Stimulated activated naive CD8-positive, alpha-beta T cell treated with anti-CD3 and anti-CD28 coated beads, Interleukin-15, Interleukin-2, amounts not matched to agents 100 ng/mL and 50 ng/mL, for 24 hours (primary cell): ENCODE measurements around the gene IGLON5.

Experiments used
- H3K27ac Mint-ChIP-seq: one replicate; pipeline ENCODE4 v1.8.0; 2021; ENCODE audit warnings: mild to moderate bottlenecking, mixed read lengths
- H3K27me3 Mint-ChIP-seq: one replicate; pipeline ENCODE4 v1.8.0; 2021; ENCODE audit warnings: mixed read lengths
- H3K36me3 Mint-ChIP-seq: one replicate; pipeline ENCODE4 v1.8.0; 2021; ENCODE audit warnings: low read depth, mixed read lengths
- H3K4me1 Mint-ChIP-seq: one replicate; pipeline ENCODE4 v1.8.0; 2021; ENCODE audit warnings: low read depth, mixed read lengths
- H3K4me3 Mint-ChIP-seq: one replicate; pipeline ENCODE4 v1.8.0; 2021; ENCODE audit warnings: mild to moderate bottlenecking, mixed read lengths
- H3K9me3 Mint-ChIP-seq: one replicate; pipeline ENCODE4 v1.8.0; 2021; ENCODE audit warnings: mixed read lengths

Gene IGLON5

DNA sequence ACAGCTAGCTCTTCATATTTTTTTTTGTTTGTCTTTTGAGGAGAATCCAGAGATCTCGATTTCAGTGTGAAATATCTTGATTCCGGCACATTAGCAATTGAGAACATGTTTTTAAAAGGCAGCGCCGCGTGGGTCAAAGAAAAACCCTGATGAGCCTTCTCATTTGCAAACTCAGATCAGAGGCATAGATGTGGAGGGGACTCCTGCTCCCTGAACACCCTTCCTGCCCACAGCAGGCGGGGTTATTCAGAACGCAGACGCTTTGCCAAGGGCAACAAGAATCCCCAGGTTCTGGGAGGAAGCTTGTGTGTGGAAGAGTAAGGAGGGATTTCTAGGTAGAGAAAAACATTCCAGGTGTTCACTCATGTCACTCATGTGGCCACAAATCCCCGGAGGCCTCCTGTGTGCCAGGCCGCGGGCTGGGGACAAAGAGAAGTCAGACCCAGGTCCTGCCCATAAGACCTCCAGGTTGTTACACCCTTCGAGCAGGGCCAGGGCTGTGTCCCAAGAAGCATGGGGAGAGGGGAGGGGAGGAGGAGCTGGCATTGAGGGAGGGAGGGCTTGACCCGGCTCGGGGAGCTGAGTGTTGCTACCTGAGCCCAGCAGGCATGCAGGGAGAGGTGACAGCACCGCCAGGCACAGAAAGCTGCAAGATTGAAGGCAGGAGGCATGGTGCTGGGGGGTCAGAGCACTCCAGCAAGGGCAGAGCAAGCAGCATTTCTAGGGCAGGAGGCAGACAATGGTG, 15.9 kb upstream of the IGLON5 start:
- H3K9me3 Mint-ChIP-seq, result no peaks in the 10 kb centered on the region
- no peaks in the 10 kb centered on the region for H3K4me1 Mint-ChIP-seq
- H3K4me3 Mint-ChIP-seq, result no peak overlapping the region
- H3K27me3 Mint-ChIP-seq, result peaks cover 9% of the 10 kb centered on the region
- H3K36me3 Mint-ChIP-seq, result no peaks in the 10 kb centered on the region
- no peak overlapping the region for H3K27ac Mint-ChIP-seq

- Mint-ChIP-seq H3K4me3 (no peak overlapping the region), H3K27ac (no peak overlapping the region), H3K27me3 (peaks cover 11% of the 10 kb centered on the region), H3K9me3 (peaks cover 1% of the 10 kb centered on the region), H3K4me1 (no peaks in the 10 kb centered on the region), H3K36me3 (no peaks in the 10 kb centered on the region)
Observed at GRCh38 chr19:51296336-51297093, 14.9 kb upstream of the IGLON5 start.

DNA sequence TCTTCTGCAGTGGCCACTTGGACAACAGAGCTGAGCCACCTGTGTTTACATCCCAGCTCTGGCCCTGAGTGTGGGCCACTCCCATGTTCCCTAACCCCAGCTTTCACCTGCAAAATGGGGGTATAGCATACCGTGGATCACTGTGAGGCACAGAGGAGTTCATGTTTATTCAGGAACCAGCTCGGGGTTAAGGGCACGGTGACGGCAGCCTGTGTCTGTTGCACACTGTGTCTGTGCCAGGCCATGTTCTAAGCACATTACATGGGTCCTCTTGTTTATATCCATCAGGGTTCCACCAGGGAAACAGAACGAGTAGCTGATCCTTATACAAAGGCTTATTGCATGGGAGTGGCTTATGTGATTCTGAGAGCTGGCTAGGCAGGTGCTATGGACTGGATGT, 14.0 kb upstream of the IGLON5 start:
- peaks cover 16% of the 10 kb centered on the region for H3K27me3 Mint-ChIP-seq
- H3K27ac Mint-ChIP-seq, result no peak overlapping the region
- H3K4me3 Mint-ChIP-seq, result no peak overlapping the region
- no peaks in the 10 kb centered on the region for H3K36me3 Mint-ChIP-seq
- peaks cover 6% of the 10 kb centered on the region for H3K9me3 Mint-ChIP-seq
- H3K4me1 Mint-ChIP-seq, result no peaks in the 10 kb centered on the region

GRCh38 chr19:51301266-51301665, 10.2 kb upstream of the IGLON5 start:
- no peaks in the 10 kb centered on the region for H3K4me1 Mint-ChIP-seq
- no peak overlapping the region for H3K4me3 Mint-ChIP-seq
- H3K9me3 Mint-ChIP-seq, result peaks cover 22% of the 10 kb centered on the region
- H3K36me3 Mint-ChIP-seq, result no peaks in the 10 kb centered on the region
- H3K27me3 Mint-ChIP-seq, result peaks cover 25% of the 10 kb centered on the region
- H3K27ac Mint-ChIP-seq, result no peak overlapping the region

DNA sequence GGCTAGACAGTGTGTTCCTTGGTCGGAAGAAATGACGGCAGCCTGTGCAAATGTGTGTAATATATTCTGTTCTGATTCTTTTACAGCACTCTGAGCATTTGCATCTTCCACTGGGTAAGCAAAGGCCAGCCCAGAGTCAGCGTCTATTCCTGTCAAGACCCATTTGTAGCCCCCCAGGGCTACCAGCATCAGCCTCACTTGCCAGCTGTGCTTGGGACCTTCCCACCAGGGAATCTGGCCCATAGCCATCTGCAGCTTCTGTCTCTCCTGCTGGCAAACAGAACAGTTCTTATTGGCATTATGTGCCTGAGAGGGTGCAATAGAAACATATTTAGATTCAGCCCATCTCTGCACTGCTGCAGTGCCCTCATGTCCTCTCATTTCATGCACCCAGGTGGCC, 6.0 kb upstream of the IGLON5 start:
- Mint-ChIP-seq H3K4me3 (no peak overlapping the region), H3K9me3 (peaks cover 32% of the 10 kb centered on the region), H3K4me1 (no peaks in the 10 kb centered on the region), H3K27me3 (peaks cover 59% of the 10 kb centered on the region), H3K36me3 (no peaks in the 10 kb centered on the region), H3K27ac (no peak overlapping the region)

GRCh38 chr19:51316688-51317087, 5.2 kb downstream of the IGLON5 start:
- Mint-ChIP-seq H3K4me1 (peaks cover 4% of the 10 kb centered on the region), H3K9me3 (peaks cover 4% of the 10 kb centered on the region), H3K27ac (no peak overlapping the region), H3K27me3 (peaks cover 31% of the 10 kb centered on the region), H3K4me3 (no peak overlapping the region), H3K36me3 (no peaks in the 10 kb centered on the region)

DNA sequence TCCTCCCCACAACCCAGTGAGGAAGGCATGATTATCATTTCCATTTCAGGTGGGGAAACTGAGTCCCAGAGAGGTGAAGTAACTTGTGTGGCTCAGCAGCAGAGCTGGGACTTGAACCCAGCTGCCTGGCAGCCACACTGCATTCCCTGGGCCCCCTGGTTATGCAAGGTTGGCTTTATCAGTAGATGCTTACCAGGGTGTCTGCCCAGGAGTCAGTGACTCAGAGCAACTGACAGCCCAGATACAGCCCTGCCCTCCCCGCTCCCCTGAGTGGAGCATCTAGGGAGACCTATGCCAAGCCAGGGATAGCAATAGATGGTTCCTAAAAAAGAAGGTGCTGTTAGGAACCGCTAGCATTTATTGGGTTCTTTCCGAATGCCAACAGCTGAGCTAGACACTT, 5.9 kb downstream of the IGLON5 start:
- H3K4me1 Mint-ChIP-seq, result peaks cover 2% of the 10 kb centered on the region
- H3K27me3 Mint-ChIP-seq, result peaks cover 28% of the 10 kb centered on the region
- peaks cover 4% of the 10 kb centered on the region for H3K9me3 Mint-ChIP-seq
- H3K36me3 Mint-ChIP-seq, result no peaks in the 10 kb centered on the region
- no peak overlapping the region for H3K4me3 Mint-ChIP-seq
- no peak overlapping the region for H3K27ac Mint-ChIP-seq

DNA sequence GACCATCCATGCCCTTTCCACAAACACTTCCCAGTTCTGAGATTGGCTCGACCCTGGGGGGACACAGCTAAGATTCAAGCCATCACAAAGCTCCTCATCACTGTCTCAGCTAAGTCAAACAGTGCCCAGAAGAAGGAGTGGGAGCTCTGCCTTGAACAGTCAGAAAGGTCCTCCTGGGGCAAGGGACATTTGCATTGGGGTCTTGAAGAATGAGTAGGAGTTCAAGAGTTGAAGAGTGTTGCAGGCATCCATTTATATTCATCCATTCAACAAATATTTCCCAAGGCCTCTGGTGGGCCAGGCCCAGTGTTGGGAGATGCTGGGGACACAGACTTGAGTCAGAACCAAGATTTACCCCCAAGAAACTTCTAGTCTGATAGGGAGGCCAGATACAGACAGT, 6.5 kb downstream of the IGLON5 start:
- Mint-ChIP-seq H3K27ac (no peak overlapping the region), H3K4me3 (no peak overlapping the region), H3K9me3 (peaks cover 4% of the 10 kb centered on the region), H3K27me3 (peaks cover 25% of the 10 kb centered on the region), H3K4me1 (no peaks in the 10 kb centered on the region), H3K36me3 (no peaks in the 10 kb centered on the region)

- Mint-ChIP-seq H3K9me3 (peaks cover 4% of the 10 kb centered on the region), H3K36me3 (no peaks in the 10 kb centered on the region), H3K27ac (no peak overlapping the region), H3K27me3 (peaks cover 27% of the 10 kb centered on the region), H3K4me1 (no peaks in the 10 kb centered on the region), H3K4me3 (no peak overlapping the region)
Observed at GRCh38 chr19:51318687-51319648, 7.5 kb downstream of the IGLON5 start.

- H3K4me1 Mint-ChIP-seq, result no peaks in the 10 kb centered on the region
- no peak overlapping the region for H3K27ac Mint-ChIP-seq
- peaks cover 28% of the 10 kb centered on the region for H3K27me3 Mint-ChIP-seq
- peaks cover 2% of the 10 kb centered on the region for H3K9me3 Mint-ChIP-seq
- no peak overlapping the region for H3K4me3 Mint-ChIP-seq
- no peaks in the 10 kb centered on the region for H3K36me3 Mint-ChIP-seq
Observed at GRCh38 chr19:51319649-51320279, 8.3 kb downstream of the IGLON5 start.

- Mint-ChIP-seq H3K4me1 (no peaks in the 10 kb centered on the region), H3K27ac (no peak overlapping the region), H3K36me3 (no peaks in the 10 kb centered on the region), H3K4me3 (no peak overlapping the region), H3K27me3 (peaks cover 28% of the 10 kb centered on the region), H3K9me3 (no peaks in the 10 kb centered on the region)
Observed at GRCh38 chr19:51320280-51320657, 8.8 kb downstream of the IGLON5 start.

DNA sequence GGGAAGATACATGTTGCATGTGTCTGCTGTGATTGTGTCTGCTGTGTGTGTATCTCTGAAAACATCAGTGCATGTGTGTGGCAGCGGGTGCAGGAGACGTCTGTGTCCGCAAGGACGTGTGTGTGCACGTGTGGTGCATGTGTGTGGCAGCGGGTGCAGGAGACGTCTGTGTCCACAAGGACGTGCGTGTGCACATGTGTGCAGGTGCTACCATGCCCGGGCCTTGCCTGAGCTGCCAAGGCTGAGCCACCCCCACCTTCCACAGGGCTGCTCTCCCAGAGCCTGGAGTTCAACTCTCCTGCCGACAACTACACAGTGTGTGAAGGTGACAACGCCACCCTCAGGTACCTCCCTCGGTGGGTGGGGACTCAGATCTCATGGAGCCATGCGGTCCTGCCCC, 10.4 kb downstream of the IGLON5 start:
- no peaks in the 10 kb centered on the region for H3K36me3 Mint-ChIP-seq
- H3K9me3 Mint-ChIP-seq, result no peaks in the 10 kb centered on the region
- H3K27me3 Mint-ChIP-seq, result peaks cover 40% of the 10 kb centered on the region
- H3K27ac Mint-ChIP-seq, result no peak overlapping the region
- no peak overlapping the region for H3K4me3 Mint-ChIP-seq
- H3K4me1 Mint-ChIP-seq, result peaks cover 7% of the 10 kb centered on the region

DNA sequence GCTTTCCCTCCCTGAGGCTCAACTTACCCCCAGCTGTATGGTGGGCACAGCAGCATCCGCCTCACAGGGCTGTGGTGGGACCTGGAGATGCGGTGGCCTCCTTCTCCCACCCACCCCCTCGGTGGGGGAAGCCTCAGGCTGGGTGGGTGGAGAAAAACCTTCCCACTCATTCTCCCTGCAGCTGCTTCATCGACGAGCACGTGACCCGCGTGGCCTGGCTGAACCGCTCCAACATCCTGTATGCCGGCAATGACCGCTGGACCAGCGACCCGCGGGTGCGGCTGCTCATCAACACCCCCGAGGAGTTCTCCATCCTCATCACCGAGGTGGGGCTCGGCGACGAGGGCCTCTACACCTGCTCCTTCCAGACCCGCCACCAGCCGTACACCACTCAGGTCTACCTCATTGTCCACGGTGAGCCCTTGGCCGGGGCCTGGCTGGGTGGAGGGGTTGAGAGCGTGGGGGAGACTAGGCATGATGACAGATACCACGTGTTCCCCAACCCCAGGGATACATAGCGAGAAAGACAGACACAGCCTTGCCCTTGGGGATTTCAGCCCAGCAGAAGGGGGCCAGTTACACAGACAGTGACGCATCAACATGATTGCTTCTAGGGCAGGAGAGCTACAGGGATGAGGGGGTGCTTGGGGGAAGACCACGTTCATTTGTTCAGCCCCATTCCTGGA, 12.2 kb downstream of the IGLON5 start:
- Mint-ChIP-seq H3K4me3 (no peak overlapping the region), H3K27me3 (peaks cover 51% of the 10 kb centered on the region), H3K27ac (no peak overlapping the region), H3K36me3 (no peaks in the 10 kb centered on the region), H3K9me3 (no peaks in the 10 kb centered on the region), H3K4me1 (peaks cover 16% of the 10 kb centered on the region)

GRCh38 chr19:51324167-51324481, 12.7 kb downstream of the IGLON5 start:
- no peak overlapping the region for H3K4me3 Mint-ChIP-seq
- H3K36me3 Mint-ChIP-seq, result no peaks in the 10 kb centered on the region
- H3K4me1 Mint-ChIP-seq, result peaks cover 16% of the 10 kb centered on the region
- no peaks in the 10 kb centered on the region for H3K9me3 Mint-ChIP-seq
- peaks cover 54% of the 10 kb centered on the region for H3K27me3 Mint-ChIP-seq
- no peak overlapping the region for H3K27ac Mint-ChIP-seq
